Suppressor macrophage (primary cell): ENCODE measurements around the gene SGPP2.
"Not testable (repeated sequence)": the region's sequence is repeated elsewhere in the genome, so short reads cannot be mapped to it uniquely, and the experiment has no call there.

ENCODE experiments used
- DNase-seq, 4 experiments: peaks; one replicate each; pipeline ENCODE4 v3.0.0-alpha.2; 2020 to 2022

The SGPP2 gene

DNA sequence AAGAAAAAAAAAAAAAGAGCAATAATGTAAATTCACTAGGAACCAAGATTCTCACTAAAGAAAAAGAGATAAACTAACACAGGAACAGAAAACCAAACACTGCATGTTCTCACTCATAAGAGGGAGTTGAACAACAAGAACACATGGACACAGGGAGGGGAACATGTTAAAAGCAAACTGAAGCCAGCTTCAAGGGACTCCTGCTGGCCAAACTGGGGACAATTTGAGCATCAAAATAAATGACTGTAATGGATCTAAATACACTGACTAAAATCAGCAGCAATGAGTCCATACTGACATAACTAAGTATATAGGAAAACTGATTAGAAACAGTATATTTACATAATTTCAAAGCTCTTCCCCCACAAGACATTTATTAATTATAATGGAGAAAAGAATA lies 158.6 kb downstream of the SGPP2 start:
- peak in 1 of 4 experiments; percentile 20 for DNase-seq

DNA sequence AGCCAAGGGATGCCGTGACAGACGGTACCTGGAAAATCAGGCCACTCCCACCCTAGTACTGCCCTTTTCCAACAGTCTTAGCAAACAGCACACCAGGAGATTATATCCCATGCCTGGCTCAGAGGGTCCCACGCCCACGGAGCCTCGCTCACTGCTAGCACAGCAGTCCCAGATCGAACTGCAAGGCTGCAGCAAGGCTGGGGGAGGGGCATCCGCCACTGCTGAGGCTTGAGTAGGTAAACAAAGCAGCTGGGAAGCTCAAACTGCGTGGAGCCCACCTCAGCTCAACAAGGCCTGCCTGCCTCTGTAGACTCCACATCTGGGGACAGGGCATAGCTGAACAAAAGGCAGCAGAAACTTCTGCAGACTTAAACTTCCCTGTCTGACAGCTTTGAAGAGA lies 160.2 kb downstream of the SGPP2 start:
- not testable (repeated sequence) for DNase-seq

DNA sequence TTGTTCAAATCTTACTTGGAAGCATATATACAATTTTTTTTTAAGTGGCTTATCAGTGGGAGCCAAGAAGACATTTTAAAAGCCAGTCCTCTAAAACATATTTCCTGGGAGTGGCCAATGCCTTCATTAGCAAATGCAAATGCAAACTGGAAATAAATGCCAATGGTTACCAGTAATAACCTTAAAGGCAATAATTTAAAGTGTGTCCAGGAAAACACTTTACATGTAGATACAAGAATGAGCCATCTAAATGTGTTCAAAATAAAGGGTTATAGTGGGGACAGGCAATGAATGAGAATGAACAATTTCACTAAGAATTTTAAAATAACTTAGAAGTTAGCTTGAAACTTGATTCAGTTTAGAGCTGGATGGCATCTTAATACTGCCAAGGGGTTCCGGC lies 167.3 kb downstream of the SGPP2 start:
- no peak for DNase-seq

DNA sequence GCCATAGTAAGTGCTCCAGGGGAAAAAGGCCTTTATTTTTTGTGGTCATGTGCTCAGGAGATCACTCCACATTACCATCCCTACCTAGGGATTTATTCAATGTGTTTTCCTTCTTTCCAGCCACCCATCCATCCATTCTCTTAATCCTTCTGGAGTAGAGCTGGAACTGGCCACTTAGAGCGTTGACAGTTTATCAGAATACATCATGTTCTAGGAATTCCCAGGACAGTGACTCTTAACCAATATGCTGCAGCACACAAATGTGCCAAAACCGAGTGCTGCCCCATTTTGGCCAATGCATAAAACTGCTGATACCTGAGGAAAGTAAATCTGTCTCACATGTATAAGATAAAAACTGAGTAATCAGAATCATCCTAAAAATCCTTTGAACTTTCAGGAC lies 167.8 kb downstream of the SGPP2 start:
- no peak for DNase-seq

DNA sequence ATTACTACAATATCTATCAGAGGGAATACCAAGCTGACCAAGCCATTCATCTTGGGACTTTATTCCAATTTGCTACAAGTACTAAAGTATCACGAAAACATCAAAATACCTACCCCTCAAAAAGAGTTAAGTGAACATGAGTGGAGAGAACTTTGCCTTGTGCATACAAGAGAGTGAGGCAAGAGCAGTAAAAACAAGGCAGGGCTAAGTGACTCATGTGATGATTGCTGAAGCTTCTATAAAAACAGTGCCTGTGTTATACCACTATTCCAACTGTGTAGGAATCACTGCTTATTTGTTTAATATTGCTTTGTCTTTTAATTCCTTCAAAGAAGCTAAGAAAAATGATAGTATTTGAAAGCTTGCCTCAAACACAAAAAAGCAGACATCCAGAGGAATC lies 170.3 kb downstream of the SGPP2 start:
- peak in 2 of 4 experiments; percentile 8 to 16 for DNase-seq

DNA sequence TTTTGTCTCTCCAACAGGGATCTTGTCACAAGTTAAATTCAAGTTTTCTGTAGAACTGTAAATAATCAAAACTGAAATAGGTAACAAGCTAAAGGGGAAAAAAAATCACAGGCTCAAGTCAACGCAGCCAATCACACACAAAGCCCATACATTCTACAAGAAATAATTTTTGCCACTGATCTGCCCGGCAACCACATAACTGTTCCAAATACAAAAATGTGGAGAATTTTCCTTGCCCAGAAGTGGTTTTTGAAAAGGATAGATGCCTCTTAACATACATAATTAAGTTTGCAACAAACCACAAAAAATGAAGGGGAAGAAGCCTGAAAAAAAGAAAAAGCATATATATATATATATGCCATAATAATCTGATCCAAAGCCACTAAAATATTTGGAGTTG lies 171.2 kb downstream of the SGPP2 start:
- no peak for DNase-seq

DNA sequence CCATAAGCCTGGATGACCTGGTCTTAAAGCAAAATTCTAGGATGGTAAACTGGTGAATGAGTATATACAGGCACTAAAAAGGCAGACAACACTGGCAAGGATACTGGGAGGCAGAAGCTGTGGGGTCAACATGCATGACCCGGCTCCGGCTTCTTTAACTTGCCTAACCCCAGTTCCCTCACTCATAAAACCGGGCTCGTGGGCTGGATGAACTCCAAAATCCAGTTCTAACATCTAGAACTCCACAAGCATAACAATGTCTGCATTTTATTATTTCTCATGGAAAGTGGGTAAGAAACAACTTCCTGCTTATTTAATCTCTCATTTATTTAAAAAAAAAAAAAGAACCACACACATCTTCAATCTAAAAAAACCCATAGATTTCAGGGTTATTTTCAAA lies 174.3 kb downstream of the SGPP2 start:
- no peak for DNase-seq

DNA sequence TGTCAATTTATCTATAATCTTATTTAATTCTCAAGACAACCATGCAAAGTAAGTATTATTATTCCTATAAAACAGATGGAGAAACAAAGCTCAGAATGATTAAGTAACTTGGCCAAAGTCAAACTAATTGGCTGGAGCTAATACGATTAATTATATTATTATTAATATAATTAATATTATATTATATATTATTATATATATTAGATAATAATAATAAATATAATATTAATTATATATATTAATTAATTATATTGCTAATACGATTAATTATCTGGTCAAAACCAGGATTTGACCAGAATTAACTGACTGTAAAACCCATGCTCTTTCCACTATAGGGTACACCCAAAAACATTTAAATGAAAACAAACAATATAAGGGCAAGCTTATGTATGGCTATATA lies 179.2 kb downstream of the SGPP2 start:
- no peak for DNase-seq

DNA sequence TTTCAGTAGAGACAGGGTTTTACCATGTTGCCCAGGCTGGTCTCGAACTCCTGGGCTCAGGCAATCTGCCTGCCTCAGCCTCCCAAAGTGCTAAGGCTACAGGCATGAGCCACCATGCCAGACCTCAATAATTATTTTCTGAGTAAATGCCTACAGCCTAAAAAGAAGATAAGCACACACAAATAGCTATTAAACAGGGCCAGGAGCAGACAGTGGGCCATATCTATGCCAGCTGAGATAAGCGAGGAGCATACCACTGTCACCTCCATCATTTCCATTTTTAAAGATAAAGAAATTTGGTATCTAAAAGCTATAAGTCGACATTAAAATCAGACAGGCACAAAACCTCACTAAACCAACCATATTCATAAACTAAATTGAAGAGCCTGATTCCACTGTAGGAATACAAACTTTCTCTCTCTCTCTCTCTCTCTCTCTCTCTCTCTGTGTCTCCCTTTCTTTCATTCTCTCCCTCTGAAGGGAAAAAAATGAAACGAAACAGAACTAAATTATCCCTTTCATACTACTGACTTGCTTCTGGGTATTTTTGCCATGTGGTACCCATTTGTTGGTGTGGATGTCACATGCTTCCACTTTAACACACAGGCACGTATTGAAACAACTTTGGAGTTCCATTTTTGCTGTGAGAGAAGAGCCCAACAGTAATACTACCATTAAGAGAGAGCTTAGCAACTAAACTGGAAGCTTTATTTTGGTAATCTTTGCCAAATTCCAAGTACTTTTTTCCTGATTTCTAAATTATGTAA lies 180.6 kb downstream of the SGPP2 start:
- no peak for DNase-seq

DNA sequence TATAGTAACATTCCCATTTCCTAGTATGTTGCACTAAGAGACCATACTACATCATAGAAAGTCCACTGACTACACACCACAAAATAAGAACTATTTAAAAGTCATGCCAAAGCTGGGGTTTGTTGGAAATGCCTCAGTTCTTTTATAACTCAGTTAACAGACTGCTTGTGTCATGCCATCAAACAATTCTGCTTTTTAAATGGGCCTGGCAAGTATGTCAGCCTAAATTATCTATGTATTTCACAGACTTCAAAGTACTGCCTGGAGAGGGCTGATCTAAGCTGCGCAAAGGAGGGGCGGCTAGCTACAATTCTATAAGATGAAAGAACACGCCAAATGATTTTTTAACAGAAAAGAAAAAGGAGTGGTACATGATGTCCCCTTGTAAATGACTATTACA lies 182.0 kb downstream of the SGPP2 start:
- DNase-seq: no peak

DNA sequence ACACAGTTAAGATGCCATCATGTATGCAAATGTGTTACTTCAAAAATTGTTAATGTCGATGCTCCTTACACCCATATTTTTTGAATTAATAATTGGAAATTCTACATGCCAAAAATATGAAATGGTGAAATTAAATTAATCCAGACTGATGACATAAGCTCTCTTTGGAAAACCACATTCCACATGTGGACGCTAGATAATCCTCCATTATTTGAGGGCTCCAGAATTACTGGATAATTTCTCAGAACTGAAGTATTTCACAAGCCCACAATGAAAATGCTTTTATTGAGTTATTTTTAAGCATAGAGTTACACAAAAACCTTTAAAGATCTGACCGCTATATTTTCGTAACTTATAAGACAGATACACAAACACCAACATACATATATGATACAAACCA lies 183.7 kb downstream of the SGPP2 start:
- DNase-seq: no peak

DNA sequence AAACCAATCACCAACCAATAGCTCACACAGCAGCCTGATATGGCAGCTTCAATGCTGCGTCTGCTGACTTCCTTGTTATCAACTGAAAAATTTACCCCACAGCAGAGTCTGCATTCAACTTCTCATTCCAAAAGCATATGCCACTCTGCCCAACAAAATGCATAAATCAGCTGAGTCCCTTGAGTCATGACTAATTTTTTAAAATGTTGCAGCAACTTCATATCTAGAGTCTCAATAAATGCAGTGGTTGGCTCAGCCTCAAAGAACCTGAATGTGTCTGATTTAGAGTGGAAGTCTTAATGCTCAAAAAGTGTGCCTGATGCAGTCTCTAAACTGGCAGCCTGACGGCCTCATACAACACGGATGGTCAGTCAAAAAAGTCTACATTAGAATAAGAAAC lies 185.0 kb downstream of the SGPP2 start:
- peak; percentile 19 to 56 (median 38) for DNase-seq
